GM12878 (cell line): ENCODE data around the gene ADAM15. TPM values are rescaled to one million over a fixed set of nuclear protein-coding genes. Genes with fewer than 3 reads are reported as not detected.

ENCODE experiments used
- BRCA1 ChIP-seq: IDR thresholded peaks from 2 replicates; pipeline ENCODE4 v1.6.1; 2011; ENCODE audit warnings: low read depth, low read length, improper control_type of control experiment
- CBX5 ChIP-seq: sonication (generic); IDR thresholded peaks from 2 replicates; pipeline ENCODE4 v1.6.1; 2016; ENCODE audit warnings: low read depth, moderate library complexity, mild to moderate bottlenecking, inconsistent platforms
- EED ChIP-seq: sonication (generic); IDR thresholded peaks from 2 replicates; pipeline ENCODE4 v1.6.1; 2016; ENCODE audit warnings: antibody characterized with exemption, low read depth
- HCFC1 ChIP-seq: fragments of 150-350 bp; IDR thresholded peaks from 2 replicates; pipeline ENCODE4 v1.6.1; 2014; ENCODE audit warnings: low read length
- HDAC2 ChIP-seq: fragments of 200-600 bp; sonication (generic); IDR thresholded peaks from 2 replicates; pipeline ENCODE4 v1.6.1; 2017
- JUND ChIP-seq: IDR thresholded peaks from 2 replicates; pipeline ENCODE4 v1.6.1; 2012; ENCODE audit warnings: low read depth, mild to moderate bottlenecking, low read length, improper control_type of control experiment, moderate library complexity
- KDM1A ChIP-seq: fragments of 200-600 bp; sonication (generic); IDR thresholded peaks from 2 replicates; pipeline ENCODE4 v1.6.1; 2016; ENCODE audit warnings: borderline replicate concordance
- MEF2A ChIP-seq: IDR thresholded peaks from 2 replicates; pipeline ENCODE4 v1.6.1; 2011; ENCODE audit warnings: low read depth, mild to moderate bottlenecking, low read length, moderate library complexity; ENCODE audit not compliant: insufficient read depth
- MYC ChIP-seq: IDR thresholded peaks from 2 replicates; pipeline ENCODE4 v1.6.1; 2011; ENCODE audit warnings: mild to moderate bottlenecking, low read length, moderate library complexity, inconsistent platforms; ENCODE audit not compliant: insufficient read depth, insufficient replicate concordance, insufficient read length, severe bottlenecking
- NFIC ChIP-seq: IDR thresholded peaks from 2 replicates; pipeline ENCODE4 v1.6.1; 2012; ENCODE audit warnings: low read depth, mild to moderate bottlenecking, inconsistent platforms, low read length, moderate library complexity
- NFYA ChIP-seq: IDR thresholded peaks from 2 replicates; pipeline ENCODE4 v1.6.1; 2011; ENCODE audit warnings: low read depth, mild to moderate bottlenecking, low read length, improper control_type of control experiment, borderline replicate concordance
- POLR2AphosphoS5 ChIP-seq: IDR thresholded peaks from 2 replicates; pipeline ENCODE4 v1.6.1; 2011; ENCODE audit warnings: mild to moderate bottlenecking, low read length, inconsistent platforms
- SMARCA5 ChIP-seq: fragments of 450-650 bp; IDR thresholded peaks from 2 replicates; pipeline ENCODE4 v1.6.1; 2017; ENCODE audit warnings: mild to moderate bottlenecking
- SRF ChIP-seq, 2 experiments: IDR thresholded peaks; 2 replicates each; pipeline ENCODE4 v1.6.1; 2011; ENCODE audit warnings: low read depth in 2 of 2, low read length in 2 of 2, mild to moderate bottlenecking in 1 of 2, moderate library complexity in 1 of 2
- ZNF622 ChIP-seq: fragments of 450-650 bp; IDR thresholded peaks from 2 replicates; pipeline ENCODE4 v1.6.1; 2017; ENCODE audit warnings: mild to moderate bottlenecking, inconsistent platforms
- ZSCAN29 ChIP-seq: fragments of 450-650 bp; IDR thresholded peaks from 2 replicates; pipeline ENCODE4 v1.6.1; 2017; ENCODE audit warnings: mild to moderate bottlenecking, moderate library complexity
- polyA plus RNA-seq, 11 experiments: library from polyadenylated mRNA; depleted of rRNA in 4 of 11; unstranded in 6 of 11; stranded (reverse) in 5 of 11; fragments of >200 nt; fragmentation: Nextera tagmentation in 4 of 11; fragmentation: Illumina TruSeq in 1 of 11; extraction: Ambion mirVana in 4 of 11; extraction: Trizol in 1 of 11; gene quantifications; 1 replicate in 1 of 11; 2 replicates in 10 of 11; pipeline versions ENCODE4 v1.2.1 to v1.2.3, GENCODE V29; 2011 to 2016; ENCODE audit warnings: inconsistent platforms in 2 of 11, missing spikeins in 2 of 11, low read depth in 1 of 11
- total RNA-seq, 4 experiments: library from RNA; depleted of rRNA in 3 of 4; stranded (reverse); fragments of >200 nt in 3 of 4; fragmentation: Illumina TruSeq in 1 of 4; extraction: Trizol in 1 of 4; gene quantifications; 2 replicates each; pipeline versions ENCODE4 v1.2.1 to v1.2.3, GENCODE V29; 2013 to 2021
- TF ChIP-seq, protein P1 (sequence below): fragments of 450-650 bp; conservative IDR thresholded peaks from 2 replicates; pipeline ENCODE4 v1.6.1; 2017; ENCODE audit warnings: mild to moderate bottlenecking, moderate library complexity
- TF ChIP-seq, protein P2 (sequence below): fragments of 450-650 bp; IDR thresholded peaks from 2 replicates; pipeline ENCODE4 v1.6.1; 2018; ENCODE audit warnings: borderline replicate concordance, mild to moderate bottlenecking; ENCODE audit not compliant: partially characterized antibody
- TF ChIP-seq, protein P3 (sequence below): IDR thresholded peaks from 2 replicates; pipeline ENCODE4 v1.6.1; 2012; ENCODE audit warnings: low read depth, low read length, improper control_type of control experiment
- TF ChIP-seq, protein P4 (sequence below): fragments of 450-650 bp; IDR thresholded peaks from 2 replicates; pipeline ENCODE4 v1.6.1; 2018; ENCODE audit warnings: mild to moderate bottlenecking, low read depth, moderate library complexity; ENCODE audit not compliant: partially characterized antibody
- TF ChIP-seq, protein P5 (sequence below): fragments of 450-650 bp; IDR thresholded peaks from 2 replicates; pipeline ENCODE4 v1.6.1; 2014; ENCODE audit warnings: mild to moderate bottlenecking

Gene ADAM15
- total and polyA plus RNA-seq, 10 of the 15 experiments (the other 5 are each of a cell fraction or from before 2014, with no cell fraction given), result 0.29 to 38.8 (median 14.7) TPM

DNA sequence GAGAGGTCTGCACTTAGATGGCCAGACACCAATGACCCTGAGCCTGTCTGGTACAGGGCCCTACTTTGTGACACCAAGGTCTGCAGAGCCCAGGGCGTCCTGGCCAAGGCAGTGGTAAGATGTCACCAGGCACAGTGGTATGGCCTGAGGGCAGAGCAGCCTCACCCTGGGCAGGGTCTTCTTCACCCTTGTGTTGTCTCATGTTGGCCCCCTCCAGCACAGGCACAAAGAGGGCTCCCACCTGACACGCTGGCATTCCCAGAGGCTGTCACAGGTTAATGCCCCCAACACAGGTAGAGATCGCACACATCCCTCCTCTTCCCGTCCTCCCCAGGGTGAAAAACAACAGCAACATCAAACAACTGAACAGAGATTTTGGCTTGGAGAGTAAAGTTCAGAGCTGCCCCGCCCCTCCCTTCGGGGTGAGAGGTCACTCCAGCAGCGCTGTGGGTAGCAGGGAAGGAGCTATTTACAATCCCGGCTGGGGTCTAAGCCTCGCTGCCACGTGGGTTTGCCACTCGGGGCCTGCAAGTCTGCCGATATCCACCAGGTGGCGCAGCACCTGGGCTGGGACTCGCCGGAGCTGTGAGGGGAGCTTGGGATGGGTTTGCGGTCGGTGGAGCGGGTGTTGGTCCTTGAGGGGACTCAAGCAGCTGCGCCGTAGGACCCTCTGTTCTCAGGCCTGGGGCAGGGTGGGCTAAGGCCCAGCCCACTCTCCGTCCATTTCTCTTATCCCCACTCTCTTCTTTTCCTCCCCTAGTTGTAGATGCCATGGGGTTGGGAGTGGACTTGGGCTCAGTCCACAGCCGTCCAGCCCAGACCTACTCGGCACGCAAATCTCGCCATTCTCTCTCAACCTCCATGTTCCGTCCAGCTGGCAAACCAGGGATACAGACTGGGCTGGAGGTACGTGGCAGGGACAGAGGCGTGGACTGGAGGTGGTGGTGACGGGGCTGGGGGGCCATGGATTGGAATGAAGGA is 40.2 kb downstream of the ADAM15 start (continued):
- TF ChIP-seq, protein P1, sequence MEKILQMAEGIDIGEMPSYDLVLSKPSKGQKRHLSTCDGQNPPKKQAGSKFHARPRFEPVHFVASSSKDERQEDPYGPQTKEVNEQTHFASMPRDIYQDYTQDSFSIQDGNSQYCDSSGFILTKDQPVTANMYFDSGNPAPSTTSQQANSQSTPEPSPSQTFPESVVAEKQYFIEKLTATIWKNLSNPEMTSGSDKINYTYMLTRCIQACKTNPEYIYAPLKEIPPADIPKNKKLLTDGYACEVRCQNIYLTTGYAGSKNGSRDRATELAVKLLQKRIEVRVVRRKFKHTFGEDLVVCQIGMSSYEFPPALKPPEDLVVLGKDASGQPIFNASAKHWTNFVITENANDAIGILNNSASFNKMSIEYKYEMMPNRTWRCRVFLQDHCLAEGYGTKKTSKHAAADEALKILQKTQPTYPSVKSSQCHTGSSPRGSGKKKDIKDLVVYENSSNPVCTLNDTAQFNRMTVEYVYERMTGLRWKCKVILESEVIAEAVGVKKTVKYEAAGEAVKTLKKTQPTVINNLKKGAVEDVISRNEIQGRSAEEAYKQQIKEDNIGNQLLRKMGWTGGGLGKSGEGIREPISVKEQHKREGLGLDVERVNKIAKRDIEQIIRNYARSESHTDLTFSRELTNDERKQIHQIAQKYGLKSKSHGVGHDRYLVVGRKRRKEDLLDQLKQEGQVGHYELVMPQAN, result no peak; the same call in 1 of the 2 replicates
- TF ChIP-seq BRCA1 (no peak), KDM1A (no peak), ZSCAN29 (no peak), SMARCA5 (no peak), POLR2AphosphoS5 (no peak), HCFC1 (no peak), NFIC (no peak), HDAC2 (no peak), ZNF622 (no peak), SRF (IDR thresholded peaks at IDR 0.05; ENCODE audit: low read depth in 2 of 2, low read length in 2 of 2) (no peak), NFYA (no peak), EED (no peak), MEF2A (no peak), JUND (no peak), MYC (peak; percentile 28), CBX5 (no peak)
- TF ChIP-seq, protein P2, sequence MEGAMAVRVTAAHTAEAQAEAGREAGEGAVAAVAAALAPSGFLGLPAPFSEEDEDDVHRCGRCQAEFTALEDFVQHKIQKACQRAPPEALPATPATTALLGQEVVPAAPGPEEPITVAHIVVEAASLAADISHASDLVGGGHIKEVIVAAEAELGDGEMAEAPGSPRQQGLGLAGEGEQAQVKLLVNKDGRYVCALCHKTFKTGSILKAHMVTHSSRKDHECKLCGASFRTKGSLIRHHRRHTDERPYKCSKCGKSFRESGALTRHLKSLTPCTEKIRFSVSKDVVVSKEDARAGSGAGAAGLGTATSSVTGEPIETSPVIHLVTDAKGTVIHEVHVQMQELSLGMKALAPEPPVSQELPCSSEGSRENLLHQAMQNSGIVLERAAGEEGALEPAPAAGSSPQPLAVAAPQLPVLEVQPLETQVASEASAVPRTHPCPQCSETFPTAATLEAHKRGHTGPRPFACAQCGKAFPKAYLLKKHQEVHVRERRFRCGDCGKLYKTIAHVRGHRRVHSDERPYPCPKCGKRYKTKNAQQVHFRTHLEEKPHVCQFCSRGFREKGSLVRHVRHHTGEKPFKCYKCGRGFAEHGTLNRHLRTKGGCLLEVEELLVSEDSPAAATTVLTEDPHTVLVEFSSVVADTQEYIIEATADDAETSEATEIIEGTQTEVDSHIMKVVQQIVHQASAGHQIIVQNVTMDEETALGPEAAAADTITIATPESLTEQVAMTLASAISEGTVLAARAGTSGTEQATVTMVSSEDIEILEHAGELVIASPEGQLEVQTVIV, result no peak
- TF ChIP-seq, protein P3, sequence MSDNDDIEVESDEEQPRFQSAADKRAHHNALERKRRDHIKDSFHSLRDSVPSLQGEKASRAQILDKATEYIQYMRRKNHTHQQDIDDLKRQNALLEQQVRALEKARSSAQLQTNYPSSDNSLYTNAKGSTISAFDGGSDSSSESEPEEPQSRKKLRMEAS, result peak; percentile 73; the same call in 1 of the 2 replicates
- TF ChIP-seq, protein P4, sequence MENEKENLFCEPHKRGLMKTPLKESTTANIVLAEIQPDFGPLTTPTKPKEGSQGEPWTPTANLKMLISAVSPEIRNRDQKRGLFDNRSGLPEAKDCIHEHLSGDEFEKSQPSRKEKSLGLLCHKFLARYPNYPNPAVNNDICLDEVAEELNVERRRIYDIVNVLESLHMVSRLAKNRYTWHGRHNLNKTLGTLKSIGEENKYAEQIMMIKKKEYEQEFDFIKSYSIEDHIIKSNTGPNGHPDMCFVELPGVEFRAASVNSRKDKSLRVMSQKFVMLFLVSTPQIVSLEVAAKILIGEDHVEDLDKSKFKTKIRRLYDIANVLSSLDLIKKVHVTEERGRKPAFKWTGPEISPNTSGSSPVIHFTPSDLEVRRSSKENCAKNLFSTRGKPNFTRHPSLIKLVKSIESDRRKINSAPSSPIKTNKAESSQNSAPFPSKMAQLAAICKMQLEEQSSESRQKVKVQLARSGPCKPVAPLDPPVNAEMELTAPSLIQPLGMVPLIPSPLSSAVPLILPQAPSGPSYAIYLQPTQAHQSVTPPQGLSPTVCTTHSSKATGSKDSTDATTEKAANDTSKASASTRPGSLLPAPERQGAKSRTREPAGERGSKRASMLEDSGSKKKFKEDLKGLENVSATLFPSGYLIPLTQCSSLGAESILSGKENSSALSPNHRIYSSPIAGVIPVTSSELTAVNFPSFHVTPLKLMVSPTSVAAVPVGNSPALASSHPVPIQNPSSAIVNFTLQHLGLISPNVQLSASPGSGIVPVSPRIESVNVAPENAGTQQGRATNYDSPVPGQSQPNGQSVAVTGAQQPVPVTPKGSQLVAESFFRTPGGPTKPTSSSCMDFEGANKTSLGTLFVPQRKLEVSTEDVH, result no peak
- TF ChIP-seq, protein P5, sequence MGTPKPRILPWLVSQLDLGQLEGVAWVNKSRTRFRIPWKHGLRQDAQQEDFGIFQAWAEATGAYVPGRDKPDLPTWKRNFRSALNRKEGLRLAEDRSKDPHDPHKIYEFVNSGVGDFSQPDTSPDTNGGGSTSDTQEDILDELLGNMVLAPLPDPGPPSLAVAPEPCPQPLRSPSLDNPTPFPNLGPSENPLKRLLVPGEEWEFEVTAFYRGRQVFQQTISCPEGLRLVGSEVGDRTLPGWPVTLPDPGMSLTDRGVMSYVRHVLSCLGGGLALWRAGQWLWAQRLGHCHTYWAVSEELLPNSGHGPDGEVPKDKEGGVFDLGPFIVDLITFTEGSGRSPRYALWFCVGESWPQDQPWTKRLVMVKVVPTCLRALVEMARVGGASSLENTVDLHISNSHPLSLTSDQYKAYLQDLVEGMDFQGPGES, result 0 out of 2 replicates have a peak, but pooled peaks have one; percentile 43
